ENCODE data around the gene FRMD4A.

FRMD4A gene

GRCh38 chr10:13939391-13939790 is 391.3 kb downstream of the FRMD4A start:
- H3K14ac ChIP-seq (ENCODE audit: low read length), result no peak overlapping the region
- H2BK120ac ChIP-seq (ENCODE audit: low read depth, low read length), result no peak overlapping the region
- no peak overlapping the region for H3K4me2 ChIP-seq (ENCODE audit: insufficient read depth, low read length, poor library complexity, severe bottlenecking)
- H3K27ac ChIP-seq (replicated peaks; ENCODE audit: low read length), result no peak overlapping the region
- H2AK5ac ChIP-seq (ENCODE audit: low read depth, low read length), result no peak overlapping the region
- H4K8ac ChIP-seq (ENCODE audit: low read depth, low read length), result no peak overlapping the region
- no peak for DNase-seq (ENCODE audit: low spot score)
- no peaks in the 10 kb centered on the region for H3K36me3 ChIP-seq (replicated peaks in 1 of 2; ENCODE audit: control insufficient read depth in 2 of 2, insufficient read depth in 2 of 2, low read length in 2 of 2)
- H3K79me1 ChIP-seq (ENCODE audit: low read depth, low read length), result no peaks in the 10 kb centered on the region
- H2BK5ac ChIP-seq (ENCODE audit: low read length), result no peak overlapping the region
- no peak overlapping the region for H3K18ac ChIP-seq (ENCODE audit: low read length)
- H2BK12ac ChIP-seq (ENCODE audit: low read length), result no peak overlapping the region
- no peak overlapping the region for H3K9ac ChIP-seq (ENCODE audit: low read depth, low read length, poor library complexity)
- no peaks in the 10 kb centered on the region for H3K4me1 ChIP-seq (ENCODE audit: control insufficient read depth in 2 of 2, insufficient read depth in 1 of 2, low read depth in 1 of 2, low read length in 2 of 2)
- H3K23ac ChIP-seq (ENCODE audit: low read depth, low read length, poor library complexity), result no peak overlapping the region
- H3K4me3 ChIP-seq (ENCODE audit: low read length in 2 of 2), result no peak overlapping the region
- H4K91ac ChIP-seq (ENCODE audit: low read depth, low read length, poor library complexity), result no peak overlapping the region
- H2AFZ ChIP-seq (ENCODE audit: low read length), result no peak overlapping the region
- H2BK15ac ChIP-seq (ENCODE audit: low read length), result no peak overlapping the region
- no peak overlapping the region for H3K4ac ChIP-seq (ENCODE audit: low read length)
- peaks cover 0 to 20% of the 10 kb centered on the region in 2 donors for H3K9me3 ChIP-seq (replicated peaks in 1 of 2; ENCODE audit: control insufficient read depth in 2 of 2, insufficient read depth in 1 of 2, low read depth in 1 of 2, low read length in 2 of 2)
- peaks cover 0 to 2% (median 0%) of the 10 kb centered on the region in 3 experiments for H3K27me3 ChIP-seq (ENCODE audit: control insufficient read depth in 3 of 3, insufficient read depth in 3 of 3, low read depth in 1 of 3, low read length in 3 of 3)

- no peak overlapping the region for H3K14ac ChIP-seq (ENCODE audit: low read length)
- H3K4me1 ChIP-seq (ENCODE audit: control insufficient read depth in 2 of 2, insufficient read depth in 1 of 2, low read depth in 1 of 2, low read length in 2 of 2), result no peaks in the 10 kb centered on the region
- H2BK15ac ChIP-seq (ENCODE audit: low read length), result no peak overlapping the region
- no peak overlapping the region for H3K4me2 ChIP-seq (ENCODE audit: insufficient read depth, low read length, poor library complexity, severe bottlenecking)
- no peak overlapping the region for H2BK120ac ChIP-seq (ENCODE audit: low read depth, low read length)
- no peak overlapping the region for H3K9ac ChIP-seq (ENCODE audit: low read depth, low read length, poor library complexity)
- H2BK5ac ChIP-seq (ENCODE audit: low read length), result no peak overlapping the region
- no peak for DNase-seq (ENCODE audit: low spot score)
- H3K23ac ChIP-seq (ENCODE audit: low read depth, low read length, poor library complexity), result no peak overlapping the region
- no peak overlapping the region for H2AFZ ChIP-seq (ENCODE audit: low read length)
- H3K79me1 ChIP-seq (ENCODE audit: low read depth, low read length), result no peaks in the 10 kb centered on the region
- peaks cover 0 to 17% of the 10 kb centered on the region in 2 donors for H3K9me3 ChIP-seq (replicated peaks in 1 of 2; ENCODE audit: control insufficient read depth in 2 of 2, insufficient read depth in 1 of 2, low read depth in 1 of 2, low read length in 2 of 2)
- no peak overlapping the region for H2AK5ac ChIP-seq (ENCODE audit: low read depth, low read length)
- H2BK12ac ChIP-seq (ENCODE audit: low read length), result no peak overlapping the region
- no peaks in the 10 kb centered on the region for H3K36me3 ChIP-seq (replicated peaks in 1 of 2; ENCODE audit: control insufficient read depth in 2 of 2, insufficient read depth in 2 of 2, low read length in 2 of 2)
- WGBS, 2 donors (ENCODE audit: extremely low coverage in 2 of 2, insufficient read length in 2 of 2, insufficient replicate concordance in 1 of 2), result no CpG with 5 or more reads among the region's 8 CpGs
- peaks cover 0 to 2% (median 0%) of the 10 kb centered on the region in 3 experiments for H3K27me3 ChIP-seq (ENCODE audit: control insufficient read depth in 3 of 3, insufficient read depth in 3 of 3, low read depth in 1 of 3, low read length in 3 of 3)
- no peak overlapping the region for H3K27ac ChIP-seq (replicated peaks; ENCODE audit: low read length)
- H4K8ac ChIP-seq (ENCODE audit: low read depth, low read length), result no peak overlapping the region
- peak overlapping the region; percentile 2 for H4K91ac ChIP-seq (ENCODE audit: low read depth, low read length, poor library complexity)
- H3K18ac ChIP-seq (ENCODE audit: low read length), result no peak overlapping the region
- no peak overlapping the region for H3K4ac ChIP-seq (ENCODE audit: low read length)
- no peak overlapping the region for H3K4me3 ChIP-seq (ENCODE audit: low read length in 2 of 2)
Measured at GRCh38 chr10:13938950-13939349, 391.8 kb downstream of the FRMD4A start.

GRCh38 chr10:13936826-13937225 is 393.9 kb downstream of the FRMD4A start:
- DNase-seq (ENCODE audit: low spot score), result no peak
- no peaks in the 10 kb centered on the region for H3K79me1 ChIP-seq (ENCODE audit: low read depth, low read length)
- H3K14ac ChIP-seq (ENCODE audit: low read length), result no peak overlapping the region
- peaks cover 0 to 11% of the 10 kb centered on the region in 2 donors for H3K9me3 ChIP-seq (replicated peaks in 1 of 2; ENCODE audit: control insufficient read depth in 2 of 2, insufficient read depth in 1 of 2, low read depth in 1 of 2, low read length in 2 of 2)
- no peaks in the 10 kb centered on the region for H3K36me3 ChIP-seq (replicated peaks in 1 of 2; ENCODE audit: control insufficient read depth in 2 of 2, insufficient read depth in 2 of 2, low read length in 2 of 2)
- no peak overlapping the region for H3K27ac ChIP-seq (replicated peaks; ENCODE audit: low read length)
- H2AFZ ChIP-seq (ENCODE audit: low read length), result no peak overlapping the region
- H3K9ac ChIP-seq (ENCODE audit: low read depth, low read length, poor library complexity), result no peak overlapping the region
- no peak overlapping the region for H2BK5ac ChIP-seq (ENCODE audit: low read length)
- no peak overlapping the region for H3K4ac ChIP-seq (ENCODE audit: low read length)
- H3K4me2 ChIP-seq (ENCODE audit: insufficient read depth, low read length, poor library complexity, severe bottlenecking), result no peak overlapping the region
- no peaks in the 10 kb centered on the region for H3K4me1 ChIP-seq (ENCODE audit: control insufficient read depth in 2 of 2, insufficient read depth in 1 of 2, low read depth in 1 of 2, low read length in 2 of 2)
- no peak overlapping the region for H3K18ac ChIP-seq (ENCODE audit: low read length)
- no peak overlapping the region for H2BK120ac ChIP-seq (ENCODE audit: low read depth, low read length)
- no peak overlapping the region for H2AK5ac ChIP-seq (ENCODE audit: low read depth, low read length)
- H2BK12ac ChIP-seq (ENCODE audit: low read length), result no peak overlapping the region
- no peak overlapping the region for H4K91ac ChIP-seq (ENCODE audit: low read depth, low read length, poor library complexity)
- no peak overlapping the region for H3K4me3 ChIP-seq (ENCODE audit: low read length in 2 of 2)
- no peak overlapping the region for H4K8ac ChIP-seq (ENCODE audit: low read depth, low read length)
- H3K23ac ChIP-seq (ENCODE audit: low read depth, low read length, poor library complexity), result no peak overlapping the region
- peaks cover 0 to 2% (median 0%) of the 10 kb centered on the region in 3 experiments for H3K27me3 ChIP-seq (ENCODE audit: control insufficient read depth in 3 of 3, insufficient read depth in 3 of 3, low read depth in 1 of 3, low read length in 3 of 3)
- no peak overlapping the region for H2BK15ac ChIP-seq (ENCODE audit: low read length)
- no CpG with 5 or more reads among the region's 2 CpGs for WGBS, 2 donors (ENCODE audit: extremely low coverage in 2 of 2, insufficient read length in 2 of 2, insufficient replicate concordance in 1 of 2)

- no peak overlapping the region for H3K4me2 ChIP-seq (ENCODE audit: insufficient read depth, low read length, poor library complexity, severe bottlenecking)
- peak overlapping the region; percentile 7 for H2AFZ ChIP-seq (ENCODE audit: low read length)
- H3K23ac ChIP-seq (ENCODE audit: low read depth, low read length, poor library complexity), result no peak overlapping the region
- no peak overlapping the region for H3K27ac ChIP-seq (replicated peaks; ENCODE audit: low read length)
- no peak overlapping the region for H3K18ac ChIP-seq (ENCODE audit: low read length)
- no peaks in the 10 kb centered on the region for H3K79me1 ChIP-seq (ENCODE audit: low read depth, low read length)
- H3K4me1 ChIP-seq (ENCODE audit: control insufficient read depth in 2 of 2, insufficient read depth in 1 of 2, low read depth in 1 of 2, low read length in 2 of 2), result peaks cover 3 to 4% of the 10 kb centered on the region in 2 donors
- no peak overlapping the region for H4K8ac ChIP-seq (ENCODE audit: low read depth, low read length)
- H2BK120ac ChIP-seq (ENCODE audit: low read depth, low read length), result no peak overlapping the region
- H3K4ac ChIP-seq (ENCODE audit: low read length), result no peak overlapping the region
- DNase-seq (ENCODE audit: low spot score), result no peak
- H3K9me3 ChIP-seq (replicated peaks in 1 of 2; ENCODE audit: control insufficient read depth in 2 of 2, insufficient read depth in 1 of 2, low read depth in 1 of 2, low read length in 2 of 2), result peaks cover 0 to 1% of the 10 kb centered on the region in 2 donors
- no peaks in the 10 kb centered on the region for H3K27me3 ChIP-seq (ENCODE audit: control insufficient read depth in 3 of 3, insufficient read depth in 3 of 3, low read depth in 1 of 3, low read length in 3 of 3)
- no peak overlapping the region for H2AK5ac ChIP-seq (ENCODE audit: low read depth, low read length)
- no peak overlapping the region for H3K14ac ChIP-seq (ENCODE audit: low read length)
- H2BK15ac ChIP-seq (ENCODE audit: low read length), result no peak overlapping the region
- H2BK5ac ChIP-seq (ENCODE audit: low read length), result no peak overlapping the region
- no peak overlapping the region for H2BK12ac ChIP-seq (ENCODE audit: low read length)
- no CpG with 5 or more reads among the region's 10 CpGs for WGBS, 2 donors (ENCODE audit: extremely low coverage in 2 of 2, insufficient read length in 2 of 2, insufficient replicate concordance in 1 of 2)
- H4K91ac ChIP-seq (ENCODE audit: low read depth, low read length, poor library complexity), result no peak overlapping the region
- H3K4me3 ChIP-seq (ENCODE audit: low read length in 2 of 2), result no peak overlapping the region
- no peak overlapping the region for H3K9ac ChIP-seq (ENCODE audit: low read depth, low read length, poor library complexity)
- no peaks in the 10 kb centered on the region for H3K36me3 ChIP-seq (replicated peaks in 1 of 2; ENCODE audit: control insufficient read depth in 2 of 2, insufficient read depth in 2 of 2, low read length in 2 of 2)
Measured at GRCh38 chr10:13930120-13930519, 400.6 kb downstream of the FRMD4A start.

Data from neuronal stem cell (in vitro differentiated cells).